Breast epithelium (tissue), 4 donors: Measurements from ENCODE around the gene EXOC3L4. TPM values are rescaled to one million over a fixed set of nuclear protein-coding genes. Genes with fewer than 3 reads are reported as not detected.

Experiments used
- DNase-seq, 2 donors: peaks; one replicate each; pipeline ENCODE4 v3.0.0-alpha.2; 2019; ENCODE audit warnings: low spot score in 2 of 2
- H3K27ac ChIP-seq, 2 donors: fragments of 200-600 bp; sonication (generic) in 1 of 2; one replicate each; pipeline ENCODE4 v1.5.1; 2016 to 2019; ENCODE audit warnings: mild to moderate bottlenecking in 1 of 2
- H3K27me3 ChIP-seq, 2 donors: fragments of 200-600 bp; sonication (generic) in 1 of 2; one replicate each; pipeline versions ENCODE4 v1.5.1 to v1.6.0; 2017 to 2019; ENCODE audit warnings: control low read depth in 1 of 2, mild to moderate bottlenecking in 1 of 2
- H3K36me3 ChIP-seq: fragments of 200-600 bp; one replicate; pipeline ENCODE4 v1.5.1; 2019
- H3K4me1 ChIP-seq, 2 donors: fragments of 200-600 bp; sonication (generic); one replicate each; pipeline ENCODE4 v1.5.1; 2016 to 2019; ENCODE audit warnings: control low read depth in 1 of 2
- H3K4me3 ChIP-seq, 3 donors: fragments of 200-600 bp; sonication (generic); 1 replicate in 2 of 3; 2 replicates in 1 of 3; pipeline ENCODE4 v1.5.1; 2016 to 2019; ENCODE audit warnings: mild to moderate bottlenecking in 3 of 3, moderate library complexity in 2 of 3
- H3K9me3 ChIP-seq, 2 donors: fragments of 200-600 bp; sonication (generic) in 1 of 2; one replicate each; pipeline ENCODE4 v1.5.1; 2016 to 2019; ENCODE audit warnings: control low read depth in 1 of 2
- CTCF ChIP-seq, 3 donors: fragments of 450-650 bp; IDR thresholded peaks; one replicate each; pipeline ENCODE4 v1.5.1; 2016 to 2017; ENCODE audit warnings: antibody characterized with exemption in 3 of 3, mild to moderate bottlenecking in 3 of 3, moderate library complexity in 3 of 3
- POLR2A ChIP-seq: fragments of 450-650 bp; IDR thresholded peaks from one replicate; pipeline ENCODE4 v1.6.1; 2016; ENCODE audit warnings: antibody characterized with exemption, mild to moderate bottlenecking, moderate library complexity
- POLR2AphosphoS5 ChIP-seq, 3 donors: sonication (generic); formaldehyde crosslinking; IDR thresholded peaks; one replicate each; pipeline ENCODE4 v1.6.1; 2017; ENCODE audit warnings: antibody characterized with exemption in 3 of 3
- intact Hi-C: fragments of 100-400 bp; cut with DNase I; formaldehyde crosslinking; loops from one replicate; pipeline ENCODE4 v1.15.1; 2023; ENCODE audit warnings: low total_unique reads
- total RNA-seq, 3 donors: library from RNA; depleted of rRNA; stranded (reverse); fragments of >200 nt; gene quantifications; one replicate each; pipeline ENCODE4 v1.1.0, GENCODE V29; 2016

The EXOC3L4 gene
- total RNA-seq, 3 donors from 2014 or later = 0.66 to 1.0 TPM; not detected in 1

GRCh38 chr14:103104389-103104653 is 9.8 kb downstream of the EXOC3L4 start:
- Histone ChIP-seq H3K27me3 (peaks cover 15 to 33% of the 10 kb centered on the region in 2 donors), H3K9me3 (no peaks in the 10 kb centered on the region), H3K4me3 (peak overlapping the region in 2 of 3 donors; percentile 19 to 55), H3K4me1 (peaks cover 4 to 6% of the 10 kb centered on the region in 2 donors), H3K36me3 (no peaks in the 10 kb centered on the region), H3K27ac (no peak overlapping the region)
- intact Hi-C loops = loop anchor here (10.0 kb wide), 1 partner anchor 190 kb away; no protein-coding TSS in a partner anchor
- TF ChIP-seq POLR2AphosphoS5 (IDR thresholded peaks at IDR 0.05) (no peak), POLR2A (no peak), CTCF (IDR thresholded peaks at IDR 0.05) (no peak)
- no peak for DNase-seq

GRCh38 chr14:103104654-103105452 is 10.3 kb downstream of the EXOC3L4 start:
- Histone ChIP-seq H3K4me3 (peak overlapping the region in 2 of 3 donors; percentile 19 to 55), H3K27ac (no peak overlapping the region), H3K4me1 (peaks cover 4 to 6% of the 10 kb centered on the region in 2 donors), H3K27me3 (peaks cover 15 to 33% of the 10 kb centered on the region in 2 donors), H3K36me3 (no peaks in the 10 kb centered on the region), H3K9me3 (no peaks in the 10 kb centered on the region)
- intact Hi-C loops = loop anchor here (10.0 kb wide), 1 partner anchor 190 kb away; no protein-coding TSS in a partner anchor
- DNase-seq = peak in 1 of 2 donors; percentile 71
- TF ChIP-seq CTCF (IDR thresholded peaks at IDR 0.05) (peak; percentile 94 to 99 (median 98)), POLR2AphosphoS5 (IDR thresholded peaks at IDR 0.05) (no peak), POLR2A (no peak)

DNA sequence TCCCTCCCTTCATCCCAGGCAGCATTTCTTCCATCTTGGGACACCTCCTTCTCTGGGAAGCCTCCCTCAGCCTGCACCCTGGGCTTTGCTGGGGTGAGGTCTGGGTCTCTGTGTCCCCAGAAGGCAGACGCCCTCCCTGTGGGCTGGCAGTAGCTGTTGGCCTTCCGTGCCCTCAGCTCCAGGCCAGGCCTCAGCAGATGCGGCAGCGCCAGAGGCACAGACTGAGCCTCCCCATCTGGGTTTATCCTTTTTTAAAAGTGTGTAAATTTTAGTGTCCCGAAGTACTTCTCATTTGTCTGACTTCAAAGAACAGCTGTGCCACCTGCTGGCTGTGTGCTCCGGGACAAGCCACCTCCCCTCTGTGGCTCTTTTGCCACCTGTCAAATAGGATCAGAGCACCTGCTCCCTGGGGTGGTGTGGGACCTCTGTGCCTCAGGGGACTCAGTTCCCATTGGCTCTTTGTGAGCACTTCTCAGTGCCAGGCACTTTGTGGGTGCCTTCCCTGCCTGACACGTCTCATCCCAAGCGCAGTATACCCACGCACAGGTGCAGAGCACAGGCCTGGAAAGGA is 11.1 kb downstream of the EXOC3L4 start:
- Histone ChIP-seq H3K27ac (no peak overlapping the region), H3K27me3 (peaks cover 15 to 33% of the 10 kb centered on the region in 2 donors), H3K4me1 (peaks cover 8% of the 10 kb centered on the region in 2 donors), H3K36me3 (no peaks in the 10 kb centered on the region), H3K9me3 (no peaks in the 10 kb centered on the region), H3K4me3 (no peak overlapping the region)
- TF ChIP-seq CTCF (IDR thresholded peaks at IDR 0.05) (no peak), POLR2AphosphoS5 (IDR thresholded peaks at IDR 0.05) (no peak), POLR2A (no peak)
- no peak for DNase-seq
- intact Hi-C loops = loop anchor here (10.0 kb wide), 1 partner anchor 189 kb away; no protein-coding TSS in a partner anchor

GRCh38 chr14:103107455-103107854 is 12.9 kb downstream of the EXOC3L4 start:
- no peak for DNase-seq
- no peak overlapping the region for H3K4me3 ChIP-seq
- TF ChIP-seq POLR2A (no peak), POLR2AphosphoS5 (IDR thresholded peaks at IDR 0.05) (no peak), CTCF (IDR thresholded peaks at IDR 0.05) (no peak)
- H3K27ac ChIP-seq = no peak overlapping the region
- H3K27me3 ChIP-seq = peaks cover 11 to 21% of the 10 kb centered on the region in 2 donors
- peaks cover 18 to 19% of the 10 kb centered on the region in 2 donors for H3K4me1 ChIP-seq
- intact Hi-C loops = loop anchor here (10.0 kb wide), 1 partner anchor 187 kb away; no protein-coding TSS in a partner anchor
- H3K36me3 ChIP-seq = no peaks in the 10 kb centered on the region
- H3K9me3 ChIP-seq = no peaks in the 10 kb centered on the region
